Measurements from ENCODE around the gene USH1C.

- TF ChIP-seq ZNF837 (tag by site-specific recombination; IDR thresholded peaks at IDR 0.05) (no peak), CTCF (tag by site-specific recombination; IDR thresholded peaks at IDR 0.05) (no peak), ZNF274 (IDR thresholded peaks at IDR 0.05; ENCODE audit: low read length) (no peak), ZNF274 (tag by site-specific recombination; IDR thresholded peaks at IDR 0.05; ENCODE audit: borderline replicate concordance) (no peak), REST (tag by site-specific recombination; IDR thresholded peaks at IDR 0.05) (no peak), ZNF24 (tag by site-specific recombination; IDR thresholded peaks at IDR 0.05) (no peak), GLIS1 (tag by site-specific recombination; IDR thresholded peaks at IDR 0.05) (no peak), ZNF302 (tag by site-specific recombination; IDR thresholded peaks at IDR 0.05; ENCODE audit: low read depth) (no peak), ZNF768 (tag by site-specific recombination; IDR thresholded peaks at IDR 0.05) (no peak)
These were observed 3.7 kb upstream of the USH1C start for GRCh38 chr11:17547932-17548331.
